Measurements from ENCODE around the gene CACNB1.

GRCh38 chr17:39219647-39220154 lies 22.2 kb upstream of the CACNB1 start:
- TF ChIP-seq CTCF (IDR thresholded peaks at IDR 0.05) (no peak), POLR2A (IDR thresholded peaks at IDR 0.05) (no peak)
